Measurements from ENCODE around the gene NRP2.

Gene NRP2

GRCh38 chr2:205713086-205713485 is 30.8 kb downstream of the NRP2 start (continued):
- no peak for TF ChIP-seq PATZ1 (CRISPR knock-in tag; IDR thresholded peaks at IDR 0.05; ENCODE audit: borderline replicate concordance)
- no peak for TF ChIP-seq PPARA (CRISPR knock-in tag; IDR thresholded peaks at IDR 0.05; ENCODE audit: borderline replicate concordance)
- TF ChIP-seq ZNF70 (CRISPR knock-in tag; IDR thresholded peaks at IDR 0.05) = no peak
- no peak for TF ChIP-seq GLIS3 (CRISPR knock-in tag; IDR thresholded peaks at IDR 0.05)
- TF ChIP-seq SNAI2 (CRISPR knock-in tag; IDR thresholded peaks at IDR 0.05) = no peak
- no peak for TF ChIP-seq TSHZ2 (CRISPR knock-in tag; IDR thresholded peaks at IDR 0.05)

GRCh38 chr2:205714058-205714776 is 31.9 kb downstream of the NRP2 start:
- ATAC-seq = peak; percentile 17; the same call in 1 of the 3 replicates
- TF ChIP-seq PPARA (CRISPR knock-in tag; IDR thresholded peaks at IDR 0.05; ENCODE audit: borderline replicate concordance) = no peak
- TF ChIP-seq ZNF8 (CRISPR knock-in tag; IDR thresholded peaks at IDR 0.05) = no peak
- TF ChIP-seq ZC3H10 (CRISPR knock-in tag; IDR thresholded peaks at IDR 0.05) = no peak
- no peak for TF ChIP-seq TCF4 (CRISPR knock-in tag; IDR thresholded peaks at IDR 0.05; ENCODE audit: borderline replicate concordance)
- TF ChIP-seq GLIS3 (CRISPR knock-in tag; IDR thresholded peaks at IDR 0.05) = no peak
- no peak for TF ChIP-seq ARNTL (CRISPR knock-in tag; IDR thresholded peaks at IDR 0.05; ENCODE audit: borderline replicate concordance, low read depth)
- TF ChIP-seq RARB (CRISPR knock-in tag; IDR thresholded peaks at IDR 0.05) = no peak
- TF ChIP-seq SNAI2 (CRISPR knock-in tag; IDR thresholded peaks at IDR 0.05) = no peak
- no peak for TF ChIP-seq CSDC2 (CRISPR knock-in tag; IDR thresholded peaks at IDR 0.05)
- TF ChIP-seq ZFP30 (CRISPR knock-in tag; IDR thresholded peaks at IDR 0.05) = no peak
- no peak for TF ChIP-seq ZFP3 (CRISPR knock-in tag; IDR thresholded peaks at IDR 0.05)
- TF ChIP-seq OSR1 (CRISPR knock-in tag; IDR thresholded peaks at IDR 0.05) = no peak
- no peak for TF ChIP-seq ISL1 (CRISPR knock-in tag; IDR thresholded peaks at IDR 0.05)
- no peak for TF ChIP-seq BACH2 (CRISPR knock-in tag; IDR thresholded peaks at IDR 0.05; ENCODE audit: borderline replicate concordance)
- TF ChIP-seq ESRRG (CRISPR knock-in tag; IDR thresholded peaks at IDR 0.05) = no peak
- TF ChIP-seq POU6F1 (CRISPR knock-in tag; IDR thresholded peaks at IDR 0.05; ENCODE audit: borderline replicate concordance, low read depth) = no peak

GRCh38 chr2:205714789-205715720 is 32.8 kb downstream of the NRP2 start:
- ATAC-seq = peak; percentile 9; the same call in 1 of the 3 replicates
- TF ChIP-seq ZFP30 (CRISPR knock-in tag; IDR thresholded peaks at IDR 0.05) (no peak), TOX (CRISPR knock-in tag; IDR thresholded peaks at IDR 0.05; ENCODE audit: borderline replicate concordance) (no peak), SNAI2 (CRISPR knock-in tag; IDR thresholded peaks at IDR 0.05) (no peak), PPARA (CRISPR knock-in tag; IDR thresholded peaks at IDR 0.05; ENCODE audit: borderline replicate concordance) (no peak), BACH2 (CRISPR knock-in tag; IDR thresholded peaks at IDR 0.05; ENCODE audit: borderline replicate concordance) (no peak), OSR1 (CRISPR knock-in tag; IDR thresholded peaks at IDR 0.05) (no peak), ARNTL (CRISPR knock-in tag; IDR thresholded peaks at IDR 0.05; ENCODE audit: borderline replicate concordance, low read depth) (no peak)
